Measurements from ENCODE around the gene RPA3. TPM values are rescaled to one million over a fixed set of nuclear protein-coding genes. Genes with fewer than 3 reads are reported as not detected.

The RPA3 gene
- total and polyA plus RNA-seq, 2 donors (not counting 3 experiments of a cell fraction or from before 2014, with no cell fraction given) = 15.6 to 34.4 TPM

DNA sequence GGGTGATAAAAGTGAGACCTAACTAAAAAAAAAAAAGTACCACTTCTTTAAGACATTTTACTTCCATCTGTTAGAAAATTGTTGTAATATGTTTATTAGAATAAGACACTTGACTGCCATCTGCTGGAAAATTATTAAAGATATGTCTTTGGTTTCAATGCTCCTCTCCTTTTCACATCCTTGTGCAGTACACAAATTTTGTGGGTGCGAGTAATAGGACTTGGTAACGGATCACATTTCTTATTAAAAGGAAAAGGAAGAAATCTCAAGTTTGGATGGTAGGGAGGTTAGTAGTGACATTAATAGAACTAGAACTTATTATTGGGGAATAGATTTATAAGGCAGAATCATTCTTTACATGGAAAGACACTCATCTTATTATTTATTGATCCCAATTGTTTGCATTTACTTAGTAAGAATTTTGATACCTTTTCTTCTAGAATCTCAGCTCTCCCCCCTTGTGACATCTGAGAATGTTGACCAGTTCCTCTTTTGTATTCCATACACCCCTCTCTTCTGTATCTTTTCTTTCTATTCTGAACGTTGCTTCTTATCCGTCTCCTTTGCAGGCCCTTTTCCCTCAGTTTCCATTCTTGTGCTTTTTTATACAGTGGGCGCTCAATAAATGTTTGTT is 43.0 kb upstream of the RPA3 start:
- FAIRE-seq (peak; percentile 42), DNase-seq (ENCODE audit: low read depth, low spot score) (peak; percentile 58)
- H3K36me3 ChIP-seq (ENCODE audit: control insufficient read depth in 2 of 2, extremely low read depth in 1 of 2, insufficient read depth in 2 of 2, low read length in 2 of 2) = no peaks in the 10 kb centered on the region
- H2AFZ ChIP-seq (ENCODE audit: low read depth, low read length) = peak overlapping the region; percentile 19
- no peaks in the 10 kb centered on the region for H4K20me1 ChIP-seq (replicated peaks; ENCODE audit: control insufficient read depth, extremely low read depth, insufficient read depth, low read length)
- peaks cover 11% of the 10 kb centered on the region for H3K4me1 ChIP-seq (ENCODE audit: control insufficient read depth, extremely low read depth, insufficient read depth, low read length)
- ChIA-PET POLR2A (no interaction called here), CTCF (interaction anchor here (0.8 to 7.0 kb wide), 14 partner anchors 10 to 658 kb away, joined by 3 to 153 read pairs (median 4); no protein-coding TSS in a partner anchor)
- H3K9me1 ChIP-seq (replicated peaks; ENCODE audit: control insufficient read depth, extremely low read depth, insufficient read depth, low read length) = no peaks in the 10 kb centered on the region
- no peaks in the 10 kb centered on the region for H3K27me3 ChIP-seq (ENCODE audit: control insufficient read depth in 2 of 2, insufficient read depth in 2 of 2, low read length in 2 of 2)
- TF ChIP-seq, protein P1, sequence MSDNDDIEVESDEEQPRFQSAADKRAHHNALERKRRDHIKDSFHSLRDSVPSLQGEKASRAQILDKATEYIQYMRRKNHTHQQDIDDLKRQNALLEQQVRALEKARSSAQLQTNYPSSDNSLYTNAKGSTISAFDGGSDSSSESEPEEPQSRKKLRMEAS (IDR thresholded peaks at IDR 0.05; ENCODE audit: insufficient read depth, insufficient read length) = no peak
- TF ChIP-seq, protein P2, sequence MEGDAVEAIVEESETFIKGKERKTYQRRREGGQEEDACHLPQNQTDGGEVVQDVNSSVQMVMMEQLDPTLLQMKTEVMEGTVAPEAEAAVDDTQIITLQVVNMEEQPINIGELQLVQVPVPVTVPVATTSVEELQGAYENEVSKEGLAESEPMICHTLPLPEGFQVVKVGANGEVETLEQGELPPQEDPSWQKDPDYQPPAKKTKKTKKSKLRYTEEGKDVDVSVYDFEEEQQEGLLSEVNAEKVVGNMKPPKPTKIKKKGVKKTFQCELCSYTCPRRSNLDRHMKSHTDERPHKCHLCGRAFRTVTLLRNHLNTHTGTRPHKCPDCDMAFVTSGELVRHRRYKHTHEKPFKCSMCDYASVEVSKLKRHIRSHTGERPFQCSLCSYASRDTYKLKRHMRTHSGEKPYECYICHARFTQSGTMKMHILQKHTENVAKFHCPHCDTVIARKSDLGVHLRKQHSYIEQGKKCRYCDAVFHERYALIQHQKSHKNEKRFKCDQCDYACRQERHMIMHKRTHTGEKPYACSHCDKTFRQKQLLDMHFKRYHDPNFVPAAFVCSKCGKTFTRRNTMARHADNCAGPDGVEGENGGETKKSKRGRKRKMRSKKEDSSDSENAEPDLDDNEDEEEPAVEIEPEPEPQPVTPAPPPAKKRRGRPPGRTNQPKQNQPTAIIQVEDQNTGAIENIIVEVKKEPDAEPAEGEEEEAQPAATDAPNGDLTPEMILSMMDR (IDR thresholded peaks at IDR 0.05; ENCODE audit: extremely low read depth in 1 of 2, insufficient read depth in 1 of 2, low read depth in 1 of 2, low read length in 2 of 2) = peak in 1 of 2 donors; percentile 19
- no peak for TF ChIP-seq EZH2 (IDR thresholded peaks at IDR 0.05; ENCODE audit: borderline replicate concordance, low read depth, low read length, severe bottlenecking)
- no peak for TF ChIP-seq POLR2AphosphoS5 (IDR thresholded peaks at IDR 0.05; ENCODE audit: insufficient read depth, low read depth, low read length)
- no peak for TF ChIP-seq GATA2 (IDR thresholded peaks at IDR 0.05; ENCODE audit: insufficient read depth, insufficient read length, low read depth, low read length)
- TF ChIP-seq FOS (IDR thresholded peaks at IDR 0.05; ENCODE audit: borderline replicate concordance, insufficient read depth, low read length) = no peak
- TF ChIP-seq JUN (IDR thresholded peaks at IDR 0.05; ENCODE audit: borderline replicate concordance, insufficient read depth, insufficient read length, low read depth) = no peak
- no peak for TF ChIP-seq MYC (IDR thresholded peaks at IDR 0.05; ENCODE audit: low read depth, low read length)
- H3K9me3 ChIP-seq (replicated peaks; ENCODE audit: control insufficient read depth, insufficient read depth, low read length) = no peaks in the 10 kb centered on the region
- intact Hi-C loops (cut with micrococcal nuclease) = loop anchor here (1.0 to 2.0 kb wide), 5 partner anchors 166 to 535 kb away; partner anchors contain the start of gene GLCCI1
- dilution Hi-C loops (cut with MboI; ENCODE audit: extremely low pct_ligation_motif_present, low sequenced_read_pairs) = no loop called here
- H3K9ac ChIP-seq (replicated peaks; ENCODE audit: extremely low read depth, insufficient read depth, low read length) = no peak overlapping the region
- no TSS peak for BruUV-seq (replicated peaks)
- H3K27ac ChIP-seq (ENCODE audit: insufficient read depth, low read depth, low read length) = no peak overlapping the region
- peak overlapping the region; percentile 5 to 58 (median 40) for H3K4me3 ChIP-seq (replicated peaks in 1 of 3; ENCODE audit: insufficient read depth in 1 of 3, low read depth in 1 of 3, low read length in 3 of 3)
- peak overlapping the region; percentile 69 for H3K4me2 ChIP-seq (ENCODE audit: insufficient read depth, low read length)
- no peaks in the 10 kb centered on the region for H3K79me2 ChIP-seq (ENCODE audit: control insufficient read depth, insufficient read depth, low read length)
